Osteoblast (primary cell): Measurements from ENCODE around the gene HAAO. TPM values are rescaled to one million over a fixed set of nuclear protein-coding genes. Genes with fewer than 3 reads are reported as not detected.

Experiments used
- DNase-seq: peaks from one replicate; pipeline ENCODE4 v3.0.0; 2011; ENCODE audit warnings: low spot score, mixed read lengths; ENCODE audit not compliant: insufficient read length; ENCODE audit errors: missing footprints
- H2AFZ ChIP-seq: 2 replicates; pipeline ENCODE4 v1.6.0; 2011; ENCODE audit warnings: mild to moderate bottlenecking, low read length
- H3K27ac ChIP-seq: 2 replicates; pipeline ENCODE4 v1.5.1; 2011; ENCODE audit warnings: mild to moderate bottlenecking, low read depth, low read length, moderate library complexity
- H3K27me3 ChIP-seq: 2 replicates; pipeline ENCODE4 v1.6.0; 2012; ENCODE audit warnings: mild to moderate bottlenecking, control low read depth, inconsistent platforms, low read length, moderate library complexity; ENCODE audit not compliant: insufficient read depth
- H3K36me3 ChIP-seq: 2 replicates; pipeline ENCODE4 v1.5.1; 2011; ENCODE audit warnings: mild to moderate bottlenecking, low read length, control low read depth, moderate library complexity; ENCODE audit not compliant: insufficient read depth
- H3K4me1 ChIP-seq: 2 replicates; pipeline ENCODE4 v1.5.1; 2011; ENCODE audit warnings: mild to moderate bottlenecking, low read length, control low read depth, moderate library complexity; ENCODE audit not compliant: insufficient read depth
- H3K4me2 ChIP-seq: 2 replicates; pipeline ENCODE4 v1.6.0; 2011; ENCODE audit warnings: mild to moderate bottlenecking, low read length; ENCODE audit not compliant: insufficient read depth
- H3K4me3 ChIP-seq: fragments of 200-600 bp; sonication (generic); 3 replicates; pipeline ENCODE4 v1.5.1; 2012; ENCODE audit warnings: mild to moderate bottlenecking, low read length, inconsistent platforms; ENCODE audit not compliant: insufficient read depth
- H3K79me2 ChIP-seq: 2 replicates; pipeline ENCODE4 v1.6.0; 2012; ENCODE audit warnings: mild to moderate bottlenecking, low read length, control low read depth, inconsistent platforms; ENCODE audit not compliant: insufficient read depth
- H3K9me3 ChIP-seq: 2 replicates; pipeline ENCODE4 v1.5.1; 2011; ENCODE audit warnings: low read depth, low read length, control low read depth
- H4K20me1 ChIP-seq: 2 replicates; pipeline ENCODE4 v1.6.0; 2012; ENCODE audit warnings: mild to moderate bottlenecking, low read length, control low read depth; ENCODE audit not compliant: insufficient read depth
- CTCF ChIP-seq: IDR thresholded peaks from 2 replicates; pipeline ENCODE4 v1.5.1; 2011; ENCODE audit warnings: mild to moderate bottlenecking, low read depth, low read length, moderate library complexity; ENCODE audit errors: extremely low read depth
- total RNA-seq: library from RNA; depleted of rRNA; stranded (reverse); fragments of >200 nt; gene quantifications from 2 replicates; pipeline ENCODE4 v1.2.3, GENCODE V29; 2012

HAAO gene
- total RNA-seq, 1 donor, result 0.72 TPM

- Histone ChIP-seq H3K79me2 (no peaks in the 10 kb centered on the region), H3K9me3 (no peaks in the 10 kb centered on the region), H3K36me3 (no peaks in the 10 kb centered on the region), H3K27ac (no peak overlapping the region), H3K4me3 (no peak overlapping the region), H3K27me3 (peaks cover 11% of the 10 kb centered on the region), H3K4me2 (no peak overlapping the region), H4K20me1 (no peaks in the 10 kb centered on the region), H2AFZ (peak overlapping the region; percentile 3), H3K4me1 (peaks cover 3% of the 10 kb centered on the region)
- no peak for TF ChIP-seq CTCF
- peak; percentile 62 for DNase-seq
Measured at GRCh38 chr2:42795841-42796301, 3.5 kb upstream of the HAAO start.

GRCh38 chr2:42795275-42795674 lies 2.9 kb upstream of the HAAO start:
- Histone ChIP-seq H3K27ac (no peak overlapping the region), H3K4me1 (peaks cover 3% of the 10 kb centered on the region), H2AFZ (no peak overlapping the region), H4K20me1 (no peaks in the 10 kb centered on the region), H3K4me3 (no peak overlapping the region), H3K36me3 (no peaks in the 10 kb centered on the region), H3K27me3 (peaks cover 13% of the 10 kb centered on the region), H3K9me3 (no peaks in the 10 kb centered on the region), H3K4me2 (no peak overlapping the region), H3K79me2 (no peaks in the 10 kb centered on the region)
- TF ChIP-seq CTCF, result no peak
- DNase-seq, result peak; percentile 8

- Histone ChIP-seq H3K27me3 (peaks cover 13% of the 10 kb centered on the region), H3K4me3 (no peak overlapping the region), H3K4me2 (no peak overlapping the region), H3K27ac (no peak overlapping the region), H2AFZ (no peak overlapping the region), H3K36me3 (no peaks in the 10 kb centered on the region), H3K79me2 (no peaks in the 10 kb centered on the region), H4K20me1 (no peaks in the 10 kb centered on the region), H3K4me1 (peaks cover 3% of the 10 kb centered on the region), H3K9me3 (no peaks in the 10 kb centered on the region)
- peak; percentile 94 for DNase-seq
- peak; percentile 48 for TF ChIP-seq CTCF
Measured at GRCh38 chr2:42794271-42795046, 2.1 kb upstream of the HAAO start.

GRCh38 chr2:42793334-42794270 lies 1.2 kb upstream of the HAAO start:
- Histone ChIP-seq H3K27ac (no peak overlapping the region), H4K20me1 (no peaks in the 10 kb centered on the region), H2AFZ (peak overlapping the region; percentile 78), H3K36me3 (no peaks in the 10 kb centered on the region), H3K4me2 (peak overlapping the region; percentile 82), H3K79me2 (no peaks in the 10 kb centered on the region), H3K4me3 (peak overlapping the region; percentile 69), H3K27me3 (peaks cover 13% of the 10 kb centered on the region), H3K4me1 (peaks cover 3% of the 10 kb centered on the region), H3K9me3 (no peaks in the 10 kb centered on the region)
- peak; percentile 71 for DNase-seq
- no peak for TF ChIP-seq CTCF
